ENCODE results near the gene ANKRD2. TPM values are rescaled to one million over a fixed set of nuclear protein-coding genes. Genes with fewer than 3 reads are reported as not detected.
A peak's percentile ranks its signal among the peaks of the same experiment; 100 is the strongest.

Gene ANKRD2
- total and polyA plus RNA-seq, 8 donors: 0.25 to 9.9 (median 0.68) TPM; not detected in 5

- Histone ChIP-seq H3K4me1 (peaks cover 12 to 23% (median 17%) of the 10 kb centered on the region in 4 donors), H3K4me3 (no peak overlapping the region), H3K9me3 (no peaks in the 10 kb centered on the region), H3K36me3 (peaks cover 8 to 40% (median 34%) of the 10 kb centered on the region in 4 donors), H3K27ac (no peak overlapping the region), H3K27me3 (no peaks in the 10 kb centered on the region)
- DNase-seq: no peak
- no peak for TF ChIP-seq EP300 (IDR thresholded peaks at IDR 0.05)
- TF ChIP-seq POLR2AphosphoS5 (IDR thresholded peaks at IDR 0.05): no peak
- no peak for TF ChIP-seq CTCF (IDR thresholded peaks at IDR 0.05)
- no peak for TF ChIP-seq POLR2A (IDR thresholded peaks at IDR 0.05)
- 92 to 95% (median 94%) methylated on average over 15 of the region's 15 CpGs for WGBS, 5 donors
- intact Hi-C loops (cut with DNase I; ENCODE audit: low total_unique reads): no loop called here
Measured at GRCh38 chr10:97567891-97568290, 4.7 kb upstream of the ANKRD2 start.

GRCh38 chr10:97570146-97570788 is 2.3 kb upstream of the ANKRD2 start:
- 89 to 94% (median 93%) methylated on average over 23 to 33 of the region's 33 CpGs for WGBS, 5 donors
- H3K9me3 ChIP-seq: no peaks in the 10 kb centered on the region
- H3K4me3 ChIP-seq: no peak overlapping the region
- peak overlapping the region in 1 of 5 donors; percentile 70 for H3K27ac ChIP-seq
- H3K36me3 ChIP-seq: peaks cover 8 to 40% (median 34%) of the 10 kb centered on the region in 4 donors
- TF ChIP-seq POLR2A (IDR thresholded peaks at IDR 0.05) (no peak), CTCF (IDR thresholded peaks at IDR 0.05) (no peak), EP300 (IDR thresholded peaks at IDR 0.05) (no peak), POLR2AphosphoS5 (IDR thresholded peaks at IDR 0.05) (no peak)
- intact Hi-C loops (cut with DNase I; ENCODE audit: low total_unique reads): no loop called here
- peaks cover 15 to 31% (median 20%) of the 10 kb centered on the region in 4 donors for H3K4me1 ChIP-seq
- no peak for DNase-seq
- H3K27me3 ChIP-seq: no peaks in the 10 kb centered on the region

GRCh38 chr10:97570789-97571471 is 1.6 kb upstream of the ANKRD2 start:
- TF ChIP-seq EP300 (IDR thresholded peaks at IDR 0.05): no peak
- TF ChIP-seq POLR2A (IDR thresholded peaks at IDR 0.05): no peak
- TF ChIP-seq CTCF (IDR thresholded peaks at IDR 0.05): no peak
- no peak for TF ChIP-seq POLR2AphosphoS5 (IDR thresholded peaks at IDR 0.05)
- Histone ChIP-seq H3K9me3 (no peaks in the 10 kb centered on the region), H3K4me3 (no peak overlapping the region), H3K27me3 (no peaks in the 10 kb centered on the region), H3K27ac (peak overlapping the region in 3 of 5 donors; percentile 24 to 70 (median 65)), H3K36me3 (peaks cover 8 to 40% (median 34%) of the 10 kb centered on the region in 4 donors), H3K4me1 (peaks cover 15 to 31% (median 20%) of the 10 kb centered on the region in 4 donors)
- 54 to 82% (median 62%) methylated on average over 2 to 5 of the region's 5 CpGs for WGBS, 5 donors
- no peak for DNase-seq
- intact Hi-C loops (cut with DNase I; ENCODE audit: low total_unique reads): no loop called here

GRCh38 chr10:97571622-97572021 is 957 bp upstream of the ANKRD2 start:
- H3K9me3 ChIP-seq: no peaks in the 10 kb centered on the region
- WGBS, 5 donors: 42 to 69% (median 51%) methylated on average over 3 of the region's 3 CpGs
- peak in 1 of 3 donors; percentile 43 for TF ChIP-seq POLR2AphosphoS5 (IDR thresholded peaks at IDR 0.05)
- TF ChIP-seq EP300 (IDR thresholded peaks at IDR 0.05): no peak
- TF ChIP-seq POLR2A (IDR thresholded peaks at IDR 0.05): no peak
- TF ChIP-seq CTCF (IDR thresholded peaks at IDR 0.05): no peak
- intact Hi-C loops (cut with DNase I; ENCODE audit: low total_unique reads): no loop called here
- H3K27ac ChIP-seq: peak overlapping the region; percentile 50 to 72 (median 69)
- no peak overlapping the region for H3K4me3 ChIP-seq
- H3K36me3 ChIP-seq: peaks cover 8 to 40% (median 34%) of the 10 kb centered on the region in 4 donors
- H3K27me3 ChIP-seq: no peaks in the 10 kb centered on the region
- peak; percentile 53 to 82 for DNase-seq
- peaks cover 15 to 31% (median 20%) of the 10 kb centered on the region in 4 donors for H3K4me1 ChIP-seq
